Measurements from ENCODE around the gene PFKFB1. TPM values are rescaled to one million over a fixed set of nuclear protein-coding genes. Genes with fewer than 3 reads are reported as not detected.

Gene PFKFB1
- polyA plus RNA-seq, 1 experiment, result 0.10 TPM

DNA sequence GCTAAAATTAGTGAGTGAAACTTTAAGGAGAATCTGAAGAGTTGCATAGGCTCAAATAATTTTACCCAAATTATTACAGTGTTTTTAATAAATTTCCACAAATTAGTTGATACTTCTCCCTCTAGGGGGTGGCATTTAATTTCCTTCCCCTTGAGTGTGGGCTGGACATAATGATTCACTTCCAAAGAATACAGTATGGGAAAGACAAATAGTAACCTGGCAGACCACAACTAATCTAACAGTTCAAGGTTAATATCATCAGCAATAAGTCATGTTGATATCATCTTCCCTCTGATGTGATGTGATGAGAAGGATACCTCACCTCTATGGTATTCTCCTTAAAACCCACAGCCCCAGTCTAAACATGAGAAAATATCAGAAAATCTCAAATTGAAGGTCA is 15.5 kb downstream of the PFKFB1 start:
- no peak for DNase-seq (ENCODE audit: low read depth)
- H3K4me3 ChIP-seq (ENCODE audit: low read depth, low read length), result no peak overlapping the region
- TF ChIP-seq CTCF (IDR thresholded peaks at IDR 0.05; ENCODE audit: insufficient read depth, low read depth, low read length), result no peak
- H3K27me3 ChIP-seq (ENCODE audit: control insufficient read depth, insufficient read depth, low read length), result no peaks in the 10 kb centered on the region
- H3K36me3 ChIP-seq (ENCODE audit: control insufficient read depth, insufficient read depth, low read length), result no peaks in the 10 kb centered on the region
- POLR2A ChIA-PET, result no interaction called here
- CTCF ChIA-PET, result no interaction called here

DNA sequence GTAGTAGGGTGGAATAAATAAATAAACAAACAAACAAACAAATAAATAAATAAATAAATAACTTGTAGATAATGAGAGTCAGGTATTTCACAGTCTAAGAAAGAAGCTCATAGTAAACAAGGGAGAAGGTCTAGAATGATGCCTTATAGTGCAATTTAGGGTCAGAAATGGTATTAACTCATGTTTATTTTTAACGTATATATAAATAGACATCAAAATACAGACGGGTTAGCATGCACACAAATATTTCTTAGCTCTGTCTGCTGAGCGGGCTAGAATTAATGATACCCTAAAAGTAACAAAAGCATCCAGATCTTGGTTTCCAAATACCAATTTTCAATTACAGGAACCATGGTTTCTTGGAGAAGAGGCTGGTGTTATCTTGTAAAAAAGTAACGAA is 16.6 kb downstream of the PFKFB1 start:
- Histone ChIP-seq H3K27me3 (ENCODE audit: control insufficient read depth, insufficient read depth, low read length) (no peaks in the 10 kb centered on the region), H3K36me3 (ENCODE audit: control insufficient read depth, insufficient read depth, low read length) (no peaks in the 10 kb centered on the region), H3K4me3 (ENCODE audit: low read depth, low read length) (no peak overlapping the region)
- POLR2A ChIA-PET, result no interaction called here
- no peak for DNase-seq (ENCODE audit: low read depth)
- CTCF ChIA-PET, result no interaction called here
- no peak for TF ChIP-seq CTCF (IDR thresholded peaks at IDR 0.05; ENCODE audit: insufficient read depth, low read depth, low read length)

- H3K36me3 ChIP-seq (ENCODE audit: control insufficient read depth, insufficient read depth, low read length), result no peaks in the 10 kb centered on the region
- H3K4me3 ChIP-seq (ENCODE audit: low read depth, low read length), result no peak overlapping the region
- ChIA-PET POLR2A (no interaction called here), CTCF (no interaction called here)
- no peaks in the 10 kb centered on the region for H3K27me3 ChIP-seq (ENCODE audit: control insufficient read depth, insufficient read depth, low read length)
- no peak for TF ChIP-seq CTCF (IDR thresholded peaks at IDR 0.05; ENCODE audit: insufficient read depth, low read depth, low read length)
- DNase-seq (ENCODE audit: low read depth), result no peak
Observed at GRCh38 chrX:54964766-54965497, 29.1 kb downstream of the PFKFB1 start.

GRCh38 chrX:54961750-54962149 is 32.2 kb downstream of the PFKFB1 start:
- POLR2A ChIA-PET, result no interaction called here
- no peak for DNase-seq (ENCODE audit: low read depth)
- Histone ChIP-seq H3K36me3 (ENCODE audit: control insufficient read depth, insufficient read depth, low read length) (no peaks in the 10 kb centered on the region), H3K27me3 (ENCODE audit: control insufficient read depth, insufficient read depth, low read length) (no peaks in the 10 kb centered on the region), H3K4me3 (ENCODE audit: low read depth, low read length) (no peak overlapping the region)
- no peak for TF ChIP-seq CTCF (IDR thresholded peaks at IDR 0.05; ENCODE audit: insufficient read depth, low read depth, low read length)
- CTCF ChIA-PET, result no interaction called here

GRCh38 chrX:54950730-54951375 is 43.1 kb downstream of the PFKFB1 start:
- no peaks in the 10 kb centered on the region; the same call in 1 of the 2 replicates for H3K27me3 ChIP-seq (ENCODE audit: control insufficient read depth, insufficient read depth, low read length)
- ChIA-PET CTCF (no interaction called here), POLR2A (no interaction called here)
- H3K4me3 ChIP-seq (ENCODE audit: low read depth, low read length), result no peak overlapping the region
- H3K36me3 ChIP-seq (ENCODE audit: control insufficient read depth, insufficient read depth, low read length), result no peaks in the 10 kb centered on the region
- no peak for DNase-seq (ENCODE audit: low read depth)
- TF ChIP-seq CTCF (IDR thresholded peaks at IDR 0.05; ENCODE audit: insufficient read depth, low read depth, low read length), result no peak
